WTC11 (cell line): ENCODE results near the gene TMEM31. TPM values are rescaled to one million over a fixed set of nuclear protein-coding genes. Genes with fewer than 3 reads are reported as not detected.

Experiments used
- ATAC-seq: fragments of 200-7000 bp; cut with Tn5 transposase; 2 replicates; pipeline ENCODE4 v1.10.0; 2021; ENCODE audit warnings: mild to moderate bottlenecking, moderate library complexity
- Bru-seq: library from RNA; stranded (reverse); fragments of 400-500 nt; gene quantifications from one replicate; lab custom pipeline; 2021; lab: Mats Ljungman, UMichigan
- CTCF ChIA-PET: fragments of 300-600 bp; sonication (Branson Sonifier 250); formaldehyde crosslinking; loops from one replicate; lab custom pipeline; 2021; ENCODE audit warnings: antibody characterized with exemption; lab: Charles Lee
- POLR2A ChIA-PET: fragments of 350-600 bp; sonication (Branson Sonifier 250); formaldehyde crosslinking; loops from one replicate; lab custom pipeline; 2021; ENCODE audit warnings: antibody characterized with exemption; lab: Charles Lee
- DNase-seq: peaks from one replicate; pipeline ENCODE4 v3.0.0; 2021; ENCODE audit warnings: low spot score
- H3K27ac Mint-ChIP-seq: 2 replicates; pipeline ENCODE4 v1.8.0; 2021; ENCODE audit warnings: mixed read lengths
- H3K27me3 Mint-ChIP-seq: 2 replicates; pipeline ENCODE4 v1.8.0; 2021; ENCODE audit warnings: low read depth, mild to moderate bottlenecking, moderate library complexity, mixed read lengths
- H3K36me3 Mint-ChIP-seq: 2 replicates; pipeline ENCODE4 v1.8.0; 2021; ENCODE audit warnings: mixed read lengths
- H3K4me1 Mint-ChIP-seq: 2 replicates; pipeline ENCODE4 v1.8.0; 2022; ENCODE audit warnings: mixed read lengths
- H3K4me3 Mint-ChIP-seq: 2 replicates; pipeline ENCODE4 v1.8.0; 2021; ENCODE audit warnings: mild to moderate bottlenecking, moderate library complexity, mixed read lengths
- H3K9me3 Mint-ChIP-seq: 2 replicates; pipeline ENCODE4 v1.8.0; 2021; ENCODE audit warnings: mixed read lengths
- AR ChIP-seq: fragments of 250-450 bp; sonication (Bioruptor Pico); IDR thresholded peaks from 2 replicates; pipeline ENCODE4 v1.9.0; 2021; ENCODE audit warnings: mild to moderate bottlenecking
- ATF6 ChIP-seq: sonication (generic); formaldehyde crosslinking; IDR thresholded peaks from 2 replicates; pipeline ENCODE4 v1.8.1; 2023; ENCODE audit warnings: mild to moderate bottlenecking, missing genetic modification reagents
- E2F1 ChIP-seq: sonication (generic); formaldehyde crosslinking; IDR thresholded peaks from 2 replicates; pipeline ENCODE4 v1.8.0; 2022; ENCODE audit warnings: mild to moderate bottlenecking, missing genetic modification reagents
- FOXJ3 ChIP-seq: sonication (generic); formaldehyde crosslinking; IDR thresholded peaks from 2 replicates; pipeline ENCODE4 v1.9.0; 2021; ENCODE audit warnings: missing genetic modification reagents, mild to moderate bottlenecking, borderline replicate concordance
- GRHL2 ChIP-seq: fragments of 250-450 bp; sonication (Bioruptor Pico); IDR thresholded peaks from 2 replicates; pipeline ENCODE4 v1.8.0; 2022; ENCODE audit warnings: mild to moderate bottlenecking, moderate library complexity; ENCODE audit not compliant: insufficient replicate concordance, severe bottlenecking
- GTF2I ChIP-seq: fragments of 250-450 bp; sonication (Bioruptor Pico); conservative IDR thresholded peaks from 2 replicates; pipeline ENCODE4 v1.4.0; 2021; ENCODE audit warnings: mild to moderate bottlenecking
- JUN ChIP-seq: sonication (generic); formaldehyde crosslinking; IDR thresholded peaks from 2 replicates; pipeline ENCODE4 v1.8.0; 2023; ENCODE audit warnings: mild to moderate bottlenecking, missing genetic modification reagents
- NFATC4 ChIP-seq: fragments of 250-450 bp; sonication (Bioruptor Pico); IDR thresholded peaks from 2 replicates; pipeline ENCODE4 v1.9.0; 2021; ENCODE audit warnings: mild to moderate bottlenecking
- NR1H2 ChIP-seq: sonication (generic); formaldehyde crosslinking; IDR thresholded peaks from 2 replicates; pipeline ENCODE4 v1.9.0; 2021; ENCODE audit warnings: mild to moderate bottlenecking, moderate library complexity, missing genetic modification reagents
- NR3C1 ChIP-seq: sonication (generic); formaldehyde crosslinking; conservative IDR thresholded peaks from 2 replicates; pipeline ENCODE4 v1.8.1; 2023; ENCODE audit warnings: low read depth, mild to moderate bottlenecking, missing genetic modification reagents
- PRRX2 ChIP-seq: fragments of 250-450 bp; sonication (Bioruptor Pico); IDR thresholded peaks from 2 replicates; pipeline ENCODE4 v1.8.0; 2021; ENCODE audit warnings: mild to moderate bottlenecking
- STAT6 ChIP-seq: sonication (generic); formaldehyde crosslinking; conservative IDR thresholded peaks from 2 replicates; pipeline ENCODE4 v1.8.1; 2023; ENCODE audit warnings: mild to moderate bottlenecking, low read depth, missing genetic modification reagents, moderate library complexity
- ZNF263 ChIP-seq: sonication (generic); formaldehyde crosslinking; IDR thresholded peaks from 2 replicates; pipeline ENCODE4 v1.8.1; 2022; ENCODE audit warnings: low read depth, mild to moderate bottlenecking, moderate library complexity, missing genetic modification reagents
- ZNF671 ChIP-seq: fragments of 250-450 bp; sonication (Bioruptor Pico); IDR thresholded peaks from 2 replicates; pipeline ENCODE4 v1.8.0; 2021; ENCODE audit warnings: mild to moderate bottlenecking
- long read RNA-seq, 3 experiments: library from RNA in 1 of 3; library from capped mRNA in 1 of 3; library from polyadenylated mRNA in 1 of 3; unstranded in 2 of 3; stranded (forward) in 1 of 3; transcript quantifications; one replicate each; pipeline ENCODE4 v2.0.0, GENCODE V29; 2021
- total RNA-seq: library from RNA; stranded (reverse); gene quantifications from 3 replicates; pipeline ENCODE4 v1.2.3, GENCODE V29; 2021

TMEM31 gene
- total RNA-seq (0.24 to 0.34 TPM (median 0.27 TPM) in 3 replicates), Bru-seq, nascent RNA (percentile 21 among the genes with signal in this experiment)
- long read RNA-seq, experiment 1, partial matches to known transcripts: 0 of 1 reads
- long read RNA-seq, experiment 1, other reads (novel, unspliced or antisense): 1 of 1 reads
- long read RNA-seq, experiment 2: 0 reads
- long read RNA-seq, experiment 3: 0 reads

GRCh38 chrX:103710609-103711008 lies at the start of gene TMEM31:
TSS of gene TMEM31 (plus strand) at chrX:103710909. CDS start at chrX:103712259, 1,350 bp downstream.
- CTCF ChIA-PET: interaction anchor here (0.6 to 2.5 kb wide), 18 partner anchors 9 to 381 kb away, joined by 3 to 25 read pairs (median 5); partner anchors contain the start of genes PLP1 and TCEAL7
- peaks cover 17% of the 10 kb centered on the region for H3K27me3 Mint-ChIP-seq
- TF ChIP-seq ZNF263 (CRISPR knock-in tag): no peak
- TF ChIP-seq STAT6 (CRISPR knock-in tag): no peak
- TF ChIP-seq ZNF671: no peak
- TF ChIP-seq GRHL2 (CRISPR knock-in tag): no peak
- no peak for TF ChIP-seq AR (CRISPR knock-in tag)
- no peak for TF ChIP-seq FOXJ3 (CRISPR knock-in tag)
- TF ChIP-seq ATF6 (CRISPR knock-in tag): no peak
- TF ChIP-seq NR3C1 (CRISPR knock-in tag): no peak
- no peak for TF ChIP-seq NR1H2 (CRISPR knock-in tag)
- TF ChIP-seq JUN: no peak
- no peaks in the 10 kb centered on the region for H3K36me3 Mint-ChIP-seq
- no peaks in the 10 kb centered on the region for H3K9me3 Mint-ChIP-seq
- H3K4me1 Mint-ChIP-seq: peaks cover 12% of the 10 kb centered on the region
- ATAC-seq (no peak), DNase-seq (no peak)
- peak within 1 kb of the TSS; percentile 42; the same call in 1 of the 2 replicates for H3K27ac Mint-ChIP-seq
- POLR2A ChIA-PET: no interaction called here
- no peak within 1 kb of the TSS for H3K4me3 Mint-ChIP-seq

- DNase-seq (peak; percentile 42), ATAC-seq (peak; percentile 65)
- ChIA-PET POLR2A (no interaction called here), CTCF (interaction anchor here (0.6 to 2.1 kb wide), 3 partner anchors 34 to 200 kb away, joined by 3 to 10 read pairs (median 3); no protein-coding TSS in a partner anchor)
- Mint-ChIP-seq H3K4me1 (peaks cover 20% of the 10 kb centered on the region), H3K27ac (no peak overlapping the region), H3K36me3 (no peaks in the 10 kb centered on the region), H3K4me3 (peak overlapping the region; percentile 84), H3K9me3 (no peaks in the 10 kb centered on the region), H3K27me3 (peaks cover 7% of the 10 kb centered on the region)
- no peak for TF ChIP-seq E2F1 (CRISPR knock-in tag)
- no peak for TF ChIP-seq GTF2I
- TF ChIP-seq JUN: no peak
- no peak for TF ChIP-seq PRRX2 (CRISPR knock-in tag)
- no peak for TF ChIP-seq NFATC4
Observed at GRCh38 chrX:103663981-103664762, 46.5 kb upstream of the TMEM31 start.
